Posterior vena cava (tissue), 2 donors: ENCODE measurements around the gene APBB1IP. TPM values are rescaled to one million over a fixed set of nuclear protein-coding genes. Genes with fewer than 3 reads are reported as not detected.
"Not testable (repeated sequence)": the region's sequence is repeated elsewhere in the genome, so short reads cannot be mapped to it uniquely, and the experiment has no call there.

Source experiments
- DNase-seq: peaks from one replicate; pipeline ENCODE4 v3.0.0-alpha.2; 2020; ENCODE audit warnings: low spot score
- intact Hi-C, 2 donors: fragments of 100-400 bp; cut with DNase I; formaldehyde crosslinking; loops; one replicate each; pipeline versions ENCODE4 v1.14.1 to v1.14.2; 2022 to 2023
- total RNA-seq, 2 donors: library from RNA; stranded (reverse); fragmentation: NEBNext Ultra II Directional; extraction: Animal tissue kit (Norgen Biotek cat#: 25700); gene quantifications; one replicate each; pipeline ENCODE4 v1.2.1, GENCODE V29; 2021
- donor health status: DM: yes; HTN: yes; CAD: no.
- donor health status: DM: yes; HTN: yes; CAD: no.

Gene APBB1IP
- total RNA-seq, 2 donors from 2014 or later: 8.4 to 20.5 TPM

GRCh38 chr10:26586211-26586610 is 148.1 kb downstream of the APBB1IP start:
- no peak for DNase-seq
- intact Hi-C loops: no loop called here

GRCh38 chr10:26588611-26589010 is 150.5 kb downstream of the APBB1IP start:
- intact Hi-C loops: no loop called here
- DNase-seq: no peak

- intact Hi-C loops, DNase-seq: not testable (repeated sequence)
These were observed 151.7 kb downstream of the APBB1IP start for GRCh38 chr10:26589813-26590212.

GRCh38 chr10:26593896-26594295 is 155.8 kb downstream of the APBB1IP start:
- intact Hi-C loops: no loop called here
- no peak for DNase-seq

- intact Hi-C loops, DNase-seq: not testable (repeated sequence)
These were observed 165.1 kb downstream of the APBB1IP start for GRCh38 chr10:26603283-26603682.

GRCh38 chr10:26604320-26605093 is 166.4 kb downstream of the APBB1IP start:
- DNase-seq, intact Hi-C loops: not testable (repeated sequence)

- intact Hi-C loops, DNase-seq: not testable (repeated sequence)
These were observed 168.3 kb downstream of the APBB1IP start for GRCh38 chr10:26606389-26606877.

- DNase-seq: no peak
- intact Hi-C loops: no loop called here
These were observed 174.2 kb downstream of the APBB1IP start for GRCh38 chr10:26612151-26612915.

Other genes with a start within 250 kb of the APBB1IP start
- not detected for gene GAD2, start 221.6 kb upstream of the APBB1IP start, total RNA-seq